Cardiac muscle cell (in vitro differentiated cells and primary cell): ENCODE measurements around the gene PLRG1. TPM values are rescaled to one million over a fixed set of nuclear protein-coding genes. Genes with fewer than 3 reads are reported as not detected.

ENCODE experiments used
- DNase-seq, 2 donors: peaks; one replicate each; pipeline versions ENCODE4 v3.0.0 to v3.0.0-alpha.2; 2010 to 2017; ENCODE audit warnings: low read depth in 1 of 2, low spot score in 1 of 2
- H3K27ac ChIP-seq: fragments of 200-600 bp; sonication (generic); 2 replicates; pipeline ENCODE4 v1.5.1; 2016
- H3K27me3 ChIP-seq: fragments of 200-600 bp; sonication (generic); 2 replicates; pipeline ENCODE4 v1.6.0; 2016; ENCODE audit warnings: control low read depth
- H3K36me3 ChIP-seq: fragments of 200-600 bp; sonication (generic); 2 replicates; pipeline ENCODE4 v1.5.1; 2016; ENCODE audit warnings: control low read depth
- H3K4me1 ChIP-seq: fragments of 200-600 bp; sonication (generic); 2 replicates; pipeline ENCODE4 v1.8.1; 2017; ENCODE audit warnings: low read depth, mild to moderate bottlenecking, mixed run types
- H3K4me3 ChIP-seq: fragments of 200-600 bp; sonication (generic); 2 replicates; pipeline ENCODE4 v1.5.1; 2016; ENCODE audit warnings: mild to moderate bottlenecking
- H3K9me3 ChIP-seq: fragments of 200-600 bp; sonication (generic); 2 replicates; pipeline ENCODE4 v1.5.1; 2017; ENCODE audit warnings: low read depth, mild to moderate bottlenecking, control low read depth
- polyA plus RNA-seq: library from polyadenylated mRNA; unstranded; fragments of >200 nt; fragmentation: Nextera tagmentation; extraction: Ambion mirVana; gene quantifications from 2 replicates; pipeline ENCODE4 v1.2.1, GENCODE V29; 2016
- total RNA-seq: library from RNA; depleted of rRNA; stranded (reverse); fragments of >200 nt; gene quantifications from 2 replicates; pipeline ENCODE4 v1.2.3, GENCODE V29; 2016
- TF ChIP-seq, protein P1 (sequence below): IDR thresholded peaks from 2 replicates; pipeline ENCODE4 v1.5.1; 2012; ENCODE audit warnings: low read depth, mild to moderate bottlenecking, low read length

PLRG1 gene
- total and polyA plus RNA-seq, 2 experiments from 2014 or later, result 25.6 to 61.6 TPM

GRCh38 chr4:154491341-154492271 lies 58.6 kb downstream of the PLRG1 start, which contains the start of gene DCHS2:
Gene DCHS2 (minus strand): TSS chr4:154491799. CDS start chr4:154491355, 444 bp downstream.
- Histone ChIP-seq H3K27ac (no peak within 1 kb of the TSS), H3K4me3 (peak within 1 kb of the TSS; percentile 35), H3K9me3 (no peaks in the 10 kb centered on the region), H3K4me1 (peaks cover 6% of the 10 kb centered on the region), H3K36me3 (no peaks in the 10 kb centered on the region), H3K27me3 (peaks cover 78% of the 10 kb centered on the region)
- TF ChIP-seq, protein P1, sequence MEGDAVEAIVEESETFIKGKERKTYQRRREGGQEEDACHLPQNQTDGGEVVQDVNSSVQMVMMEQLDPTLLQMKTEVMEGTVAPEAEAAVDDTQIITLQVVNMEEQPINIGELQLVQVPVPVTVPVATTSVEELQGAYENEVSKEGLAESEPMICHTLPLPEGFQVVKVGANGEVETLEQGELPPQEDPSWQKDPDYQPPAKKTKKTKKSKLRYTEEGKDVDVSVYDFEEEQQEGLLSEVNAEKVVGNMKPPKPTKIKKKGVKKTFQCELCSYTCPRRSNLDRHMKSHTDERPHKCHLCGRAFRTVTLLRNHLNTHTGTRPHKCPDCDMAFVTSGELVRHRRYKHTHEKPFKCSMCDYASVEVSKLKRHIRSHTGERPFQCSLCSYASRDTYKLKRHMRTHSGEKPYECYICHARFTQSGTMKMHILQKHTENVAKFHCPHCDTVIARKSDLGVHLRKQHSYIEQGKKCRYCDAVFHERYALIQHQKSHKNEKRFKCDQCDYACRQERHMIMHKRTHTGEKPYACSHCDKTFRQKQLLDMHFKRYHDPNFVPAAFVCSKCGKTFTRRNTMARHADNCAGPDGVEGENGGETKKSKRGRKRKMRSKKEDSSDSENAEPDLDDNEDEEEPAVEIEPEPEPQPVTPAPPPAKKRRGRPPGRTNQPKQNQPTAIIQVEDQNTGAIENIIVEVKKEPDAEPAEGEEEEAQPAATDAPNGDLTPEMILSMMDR, result no peak
- DNase-seq, result peak; percentile 19 to 53

DNA sequence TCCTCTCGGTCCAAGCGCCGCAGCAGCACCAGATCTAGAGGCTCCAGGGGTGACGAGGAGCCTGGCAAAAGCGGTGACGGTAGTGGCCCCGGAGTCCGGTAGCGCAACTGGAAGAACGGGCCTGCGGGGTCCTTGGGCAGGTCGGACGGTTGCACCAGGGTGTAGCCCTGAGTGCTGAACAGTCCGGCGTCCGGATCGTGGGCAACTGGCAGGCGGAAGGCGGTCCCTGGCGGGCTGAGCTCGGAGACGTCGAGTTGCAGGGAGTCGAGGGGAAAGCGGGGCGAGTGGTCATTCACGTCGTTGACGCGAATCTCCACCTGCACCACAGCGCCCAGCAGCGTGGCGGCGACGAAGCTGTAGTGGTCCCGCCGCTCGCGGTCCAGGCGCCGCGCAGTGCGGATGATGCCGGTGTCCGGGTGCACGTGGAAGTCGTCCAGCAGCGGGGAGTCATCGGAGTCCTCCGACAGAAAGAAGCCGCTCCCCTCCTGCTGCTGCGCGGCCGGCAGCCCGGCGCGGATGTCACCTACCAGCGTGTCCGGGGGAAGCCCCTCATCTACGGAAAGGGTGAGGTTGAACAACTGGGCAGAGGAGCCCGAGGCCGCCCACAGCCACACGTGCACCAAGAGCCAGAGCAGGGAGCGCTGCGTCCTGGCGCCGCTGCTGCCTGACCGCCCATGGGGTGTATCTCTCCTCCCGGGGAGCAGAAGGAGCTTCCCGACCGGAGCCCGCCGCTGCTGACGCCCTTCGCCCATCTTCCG lies 59.4 kb downstream of the PLRG1 start:
- Histone ChIP-seq H3K27me3 (peaks cover 86% of the 10 kb centered on the region), H3K27ac (no peak overlapping the region), H3K4me1 (peaks cover 6% of the 10 kb centered on the region), H3K36me3 (no peaks in the 10 kb centered on the region), H3K4me3 (peak overlapping the region; percentile 35), H3K9me3 (no peaks in the 10 kb centered on the region)
- TF ChIP-seq, protein P1, result no peak
- peak in 1 of 2 donors; percentile 23 for DNase-seq

GRCh38 chr4:154490234-154490582 lies 60.0 kb downstream of the PLRG1 start:
- Histone ChIP-seq H3K4me1 (peaks cover 6% of the 10 kb centered on the region), H3K9me3 (no peaks in the 10 kb centered on the region), H3K36me3 (no peaks in the 10 kb centered on the region), H3K27ac (no peak overlapping the region), H3K4me3 (peak overlapping the region; percentile 35), H3K27me3 (peaks cover 92% of the 10 kb centered on the region)
- no peak for DNase-seq
- TF ChIP-seq, protein P1, result no peak

GRCh38 chr4:154489558-154490233 lies 60.5 kb downstream of the PLRG1 start:
- H3K4me1 ChIP-seq, result peaks cover 6% of the 10 kb centered on the region
- TF ChIP-seq, protein P1, result no peak
- H3K27ac ChIP-seq, result no peak overlapping the region
- no peaks in the 10 kb centered on the region for H3K36me3 ChIP-seq
- no peak overlapping the region for H3K4me3 ChIP-seq
- peaks cover 94% of the 10 kb centered on the region for H3K27me3 ChIP-seq
- DNase-seq, result no peak
- no peaks in the 10 kb centered on the region for H3K9me3 ChIP-seq

GRCh38 chr4:154487145-154487544 lies 63.1 kb downstream of the PLRG1 start:
- no peaks in the 10 kb centered on the region for H3K36me3 ChIP-seq
- H3K27me3 ChIP-seq, result peaks cover 81% of the 10 kb centered on the region
- H3K4me3 ChIP-seq, result no peak overlapping the region
- H3K9me3 ChIP-seq, result no peaks in the 10 kb centered on the region
- peaks cover 6% of the 10 kb centered on the region for H3K4me1 ChIP-seq
- TF ChIP-seq, protein P1, result no peak
- no peak for DNase-seq
- no peak overlapping the region for H3K27ac ChIP-seq
